Measurements from ENCODE around the gene OLFML2B.

Gene OLFML2B

DNA sequence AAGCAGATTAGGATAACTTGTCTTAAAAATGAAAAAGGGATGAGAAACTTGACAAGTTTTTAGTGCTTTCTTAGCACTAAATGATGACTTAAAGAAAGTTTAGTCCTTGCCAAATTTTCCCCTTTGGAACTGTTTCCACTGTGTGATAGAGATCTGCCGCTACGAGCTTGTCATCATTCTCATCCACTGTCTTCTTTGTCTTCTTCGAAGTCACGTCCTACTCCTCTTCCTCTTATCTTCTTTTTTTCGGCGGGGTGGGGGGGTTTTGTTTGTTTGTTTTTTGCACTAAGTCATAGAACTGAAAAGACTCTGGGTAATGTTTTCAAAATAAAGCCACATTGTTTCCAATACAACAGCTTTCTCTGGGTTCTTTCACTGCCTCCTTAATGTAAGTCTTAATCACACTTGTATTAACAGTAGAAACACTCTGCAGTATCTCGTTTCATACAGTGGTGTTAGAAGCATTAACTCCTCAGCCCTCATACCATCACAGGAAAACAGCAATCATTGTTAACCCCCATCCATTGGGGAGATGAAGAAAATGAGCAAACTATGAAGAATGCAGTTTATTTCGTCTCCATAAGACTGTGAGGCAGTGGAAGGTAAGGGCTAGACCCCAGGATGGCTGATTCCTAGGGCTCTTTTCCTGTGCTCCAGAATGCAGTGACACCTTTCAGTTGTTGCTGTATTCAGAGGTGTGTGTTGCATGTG, 81.8 kb downstream of the OLFML2B start:
- DNase-seq, result no peak

DNA sequence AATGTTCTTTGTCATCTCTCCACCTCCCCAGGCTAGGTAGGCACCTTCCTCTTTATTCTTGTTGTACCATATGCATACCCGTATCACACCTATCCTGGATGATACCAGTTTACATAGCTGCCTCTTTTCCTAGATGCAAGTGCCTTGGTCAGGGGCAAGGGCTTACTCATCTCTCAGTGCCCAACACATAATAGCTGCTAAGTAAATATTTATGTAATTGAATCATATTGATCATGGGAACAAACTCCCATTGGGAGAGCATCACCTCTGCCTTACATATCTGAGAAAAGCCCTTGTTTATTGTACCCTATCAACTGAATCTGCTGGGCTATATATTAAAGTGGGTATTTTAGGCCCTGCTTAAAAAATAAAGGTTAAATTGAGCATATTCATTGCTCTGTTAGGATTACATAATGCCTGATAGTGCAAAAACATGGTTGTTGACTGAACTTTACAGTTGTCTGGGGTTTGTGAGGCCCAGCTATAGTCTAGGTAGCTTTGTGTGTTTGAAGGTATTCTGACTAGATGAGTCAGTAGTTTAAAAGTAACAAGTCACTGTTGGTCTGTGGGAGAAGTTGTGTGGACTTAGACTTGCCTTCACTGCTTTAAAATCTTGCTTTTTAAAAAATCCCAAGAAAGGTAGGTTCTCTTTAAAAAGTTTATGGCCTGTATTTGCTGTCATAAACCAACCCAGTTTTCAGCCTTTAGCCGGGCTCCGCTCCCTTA, 82.6 kb downstream of the OLFML2B start:
- DNase-seq, result no peak

DNA sequence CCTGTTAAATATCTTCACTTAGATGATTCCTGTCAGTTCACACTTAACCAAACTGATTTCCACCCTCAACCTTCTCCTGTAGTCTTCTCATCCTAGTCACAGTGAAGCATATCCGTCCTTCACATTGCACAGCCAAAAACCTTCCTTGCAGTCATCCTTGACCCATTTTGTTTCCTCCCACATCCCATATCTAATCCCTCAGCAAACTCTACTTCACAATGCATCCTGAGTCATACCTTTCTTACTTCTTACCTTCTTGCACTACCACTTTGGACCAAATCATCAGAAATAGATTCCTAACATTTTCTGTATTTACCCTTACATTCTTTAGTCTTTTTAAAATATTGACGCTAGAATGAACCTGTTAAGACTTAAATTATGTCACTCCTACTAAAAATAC, 86.9 kb downstream of the OLFML2B start:
- no peak for DNase-seq

DNA sequence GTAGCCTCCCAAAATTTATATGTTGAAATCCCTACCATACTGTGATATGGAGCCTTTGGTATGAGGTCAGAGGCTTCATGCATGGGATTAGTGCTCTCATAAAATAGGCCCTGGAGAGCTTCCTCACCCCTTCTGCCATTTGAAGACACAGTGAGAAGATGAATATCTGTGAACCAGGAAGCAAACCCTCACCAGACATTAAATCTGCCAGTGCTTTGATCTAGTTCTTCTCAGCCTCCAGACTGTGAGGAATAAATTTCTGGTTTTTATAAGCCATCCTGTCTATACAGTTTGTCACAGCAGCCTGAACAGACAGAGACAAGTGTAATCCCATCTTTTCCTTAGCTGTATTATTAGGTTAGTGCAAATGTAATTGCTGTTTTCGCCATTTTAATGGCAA, 88.4 kb downstream of the OLFML2B start:
- DNase-seq, result no peak

DNA sequence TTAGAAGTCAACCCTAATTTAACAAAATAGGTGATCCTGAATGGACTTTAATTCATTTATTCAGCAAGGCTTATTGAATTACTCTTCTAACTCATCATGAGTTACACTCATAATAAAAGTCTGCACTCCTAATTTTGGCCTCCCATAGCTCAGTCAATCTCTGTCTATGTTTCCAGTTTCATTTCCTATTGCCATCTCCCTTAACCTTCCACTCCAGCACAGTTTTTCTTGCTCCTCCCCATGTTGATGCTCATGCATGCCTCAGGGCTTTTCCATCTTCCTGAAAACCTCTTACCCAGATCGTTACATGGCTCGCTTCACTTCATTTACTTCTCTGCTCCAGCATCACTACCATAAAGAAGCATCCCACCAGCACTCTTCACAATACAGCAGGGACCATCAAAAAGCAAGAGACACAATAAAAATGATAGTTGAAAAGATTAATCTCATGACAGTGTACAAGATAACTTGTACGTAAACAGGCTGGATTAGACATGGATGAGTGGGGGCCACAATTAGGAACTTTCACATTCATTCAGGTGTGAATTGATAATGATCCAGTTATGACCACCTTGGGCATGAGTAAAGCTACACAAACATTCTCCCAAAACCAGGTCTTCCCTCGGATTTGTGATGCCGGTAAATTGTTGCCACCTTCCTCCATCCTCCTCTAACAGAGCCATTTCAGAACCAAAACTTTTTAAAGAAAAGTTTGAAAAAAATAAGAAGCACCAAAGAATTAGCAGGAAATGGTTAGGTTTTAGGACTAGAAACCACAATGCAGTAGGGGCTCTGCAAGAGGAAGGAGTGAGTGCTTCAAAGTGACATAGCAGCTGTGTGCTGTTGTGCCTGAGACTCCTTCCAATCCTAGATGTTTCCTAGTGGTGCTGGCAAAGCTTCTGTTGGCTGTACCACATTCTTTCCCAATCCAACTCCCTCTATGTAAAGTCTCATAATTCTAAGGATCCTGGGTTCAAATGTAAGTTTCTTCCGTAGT, 89.8 kb downstream of the OLFML2B start:
- DNase-seq, result peak; percentile 7
